ENCODE measurements around the gene C1GALT1C1.
"Not testable (repeated sequence)": the region's sequence is repeated elsewhere in the genome, so short reads cannot be mapped to it uniquely, and the experiment has no call there.

The C1GALT1C1 gene

GRCh38 chrX:120653000-120653399 is 23.1 kb upstream of the C1GALT1C1 start:
- no peak overlapping the region for H3K27ac ChIP-seq (replicated peaks)
- TF ChIP-seq SPI1 (IDR thresholded peaks at IDR 0.05; ENCODE audit: borderline replicate concordance, low read depth) (no peak), CTCF (IDR thresholded peaks at IDR 0.05; ENCODE audit: insufficient read depth, low read length) (no peak), REST (IDR thresholded peaks at IDR 0.05; ENCODE audit: insufficient replicate concordance, low read depth) (no peak), POLR2AphosphoS5 (IDR thresholded peaks at IDR 0.05; ENCODE audit: low read depth) (no peak)
- DNase-seq (ENCODE audit: low read depth in 1 of 2, low spot score in 1 of 2), result no peak
- no peaks in the 10 kb centered on the region for H3K27me3 ChIP-seq (ENCODE audit: insufficient read depth, poor library complexity, severe bottlenecking)
- H3K4me3 ChIP-seq (replicated peaks; ENCODE audit: insufficient read depth, low read length), result no peak overlapping the region

- H3K27me3 ChIP-seq (ENCODE audit: insufficient read depth, poor library complexity, severe bottlenecking); H3K4me3 ChIP-seq (replicated peaks; ENCODE audit: insufficient read depth, low read length); H3K27ac ChIP-seq (replicated peaks); DNase-seq (ENCODE audit: low read depth in 1 of 2, low spot score in 1 of 2): not testable (repeated sequence)
Observed at GRCh38 chrX:120652256-120652655, 22.4 kb upstream of the C1GALT1C1 start.

GRCh38 chrX:120647127-120647526 is 17.3 kb upstream of the C1GALT1C1 start:
- no peak overlapping the region for H3K4me3 ChIP-seq (replicated peaks; ENCODE audit: insufficient read depth, low read length)
- TF ChIP-seq GABPA (IDR thresholded peaks at IDR 0.05; ENCODE audit: low read depth), result no peak
- no peak for TF ChIP-seq CTCF (IDR thresholded peaks at IDR 0.05; ENCODE audit: insufficient read depth, low read length)
- TF ChIP-seq REST (IDR thresholded peaks at IDR 0.05; ENCODE audit: insufficient replicate concordance, low read depth), result no peak
- no peak for TF ChIP-seq POLR2AphosphoS5 (IDR thresholded peaks at IDR 0.05; ENCODE audit: low read depth)
- no peak for DNase-seq (ENCODE audit: low read depth in 1 of 2, low spot score in 1 of 2)
- H3K27ac ChIP-seq (replicated peaks), result no peak overlapping the region
- H3K27me3 ChIP-seq (ENCODE audit: insufficient read depth, poor library complexity, severe bottlenecking), result no peaks in the 10 kb centered on the region

- TF ChIP-seq CTCF (IDR thresholded peaks at IDR 0.05; ENCODE audit: insufficient read depth, low read length) (no peak), GABPA (IDR thresholded peaks at IDR 0.05; ENCODE audit: low read depth) (no peak), REST (IDR thresholded peaks at IDR 0.05; ENCODE audit: insufficient replicate concordance, low read depth) (no peak), POLR2AphosphoS5 (IDR thresholded peaks at IDR 0.05; ENCODE audit: low read depth) (no peak), SPI1 (IDR thresholded peaks at IDR 0.05; ENCODE audit: borderline replicate concordance, low read depth) (no peak)
Observed at GRCh38 chrX:120642871-120643270, 13.0 kb upstream of the C1GALT1C1 start.

More at GRCh38 chrX:120642871-120643270, 13.0 kb upstream of the C1GALT1C1 start:
- Histone ChIP-seq H3K27me3 (ENCODE audit: insufficient read depth, poor library complexity, severe bottlenecking) (no peaks in the 10 kb centered on the region), H3K4me3 (replicated peaks; ENCODE audit: insufficient read depth, low read length) (no peak overlapping the region), H3K27ac (replicated peaks) (no peak overlapping the region)
- no peak for DNase-seq (ENCODE audit: low read depth in 1 of 2, low spot score in 1 of 2)
